ENCODE measurements around the gene TAF4.
"Not testable (repeated sequence)": the region's sequence is repeated elsewhere in the genome, so short reads cannot be mapped to it uniquely, and the experiment has no call there.

TAF4 gene

GRCh38 chr20:61997372-61997771, 68.3 kb downstream of the TAF4 start:
- no peak for DNase-seq

DNA sequence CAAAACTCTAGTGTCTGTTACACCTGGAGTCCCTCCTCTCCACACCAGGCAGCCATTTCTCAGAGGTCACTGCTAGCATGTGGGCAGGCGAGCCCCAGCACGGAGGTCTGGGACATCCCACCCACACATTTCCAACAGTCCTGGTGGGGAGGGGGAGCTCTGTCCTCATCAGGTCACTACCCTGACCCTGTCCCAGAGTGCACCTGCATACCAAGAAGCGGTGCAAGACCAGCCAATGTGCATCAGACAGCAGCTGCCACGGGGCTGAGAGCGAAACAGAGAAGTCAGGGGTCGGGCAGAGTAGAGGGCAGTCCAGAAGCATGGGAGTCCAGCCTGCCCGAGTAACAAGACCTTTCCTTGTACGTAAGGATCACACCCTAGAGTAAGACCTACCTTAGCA, 71.1 kb downstream of the TAF4 start:
- no peak for DNase-seq

DNA sequence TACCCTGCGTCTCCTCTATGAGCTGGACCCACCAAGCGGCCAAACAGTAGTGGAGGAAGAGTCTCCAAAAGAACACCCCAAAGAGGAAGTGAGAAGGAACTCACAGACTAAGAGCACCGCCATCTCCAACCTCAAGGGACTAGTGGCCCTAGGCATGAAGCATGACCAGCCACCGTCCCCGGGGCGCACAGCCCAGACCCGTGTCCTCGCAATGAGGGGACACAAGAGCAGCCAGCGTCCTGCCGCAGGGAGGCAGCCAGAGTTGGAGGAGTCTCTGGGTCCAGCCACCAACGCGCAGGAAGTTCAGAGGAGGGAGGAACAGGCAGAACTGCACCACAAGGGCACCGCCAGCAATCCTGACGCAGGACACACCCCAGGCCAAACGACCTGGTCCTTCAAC, 72.6 kb downstream of the TAF4 start:
- DNase-seq: no peak

- DNase-seq: no peak
These were observed 74.2 kb downstream of the TAF4 start for GRCh38 chr20:61991476-61991875.

GRCh38 chr20:61990484-61990883, 75.2 kb downstream of the TAF4 start:
- DNase-seq: no peak

GRCh38 chr20:61989741-61990140, 75.9 kb downstream of the TAF4 start:
- no peak for DNase-seq

- no peak for DNase-seq
These were observed 77.0 kb downstream of the TAF4 start for GRCh38 chr20:61988665-61989064.

- DNase-seq: no peak
These were observed 78.8 kb downstream of the TAF4 start for GRCh38 chr20:61986762-61987321.

GRCh38 chr20:61985096-61985495, 80.6 kb downstream of the TAF4 start:
- DNase-seq: no peak

DNA sequence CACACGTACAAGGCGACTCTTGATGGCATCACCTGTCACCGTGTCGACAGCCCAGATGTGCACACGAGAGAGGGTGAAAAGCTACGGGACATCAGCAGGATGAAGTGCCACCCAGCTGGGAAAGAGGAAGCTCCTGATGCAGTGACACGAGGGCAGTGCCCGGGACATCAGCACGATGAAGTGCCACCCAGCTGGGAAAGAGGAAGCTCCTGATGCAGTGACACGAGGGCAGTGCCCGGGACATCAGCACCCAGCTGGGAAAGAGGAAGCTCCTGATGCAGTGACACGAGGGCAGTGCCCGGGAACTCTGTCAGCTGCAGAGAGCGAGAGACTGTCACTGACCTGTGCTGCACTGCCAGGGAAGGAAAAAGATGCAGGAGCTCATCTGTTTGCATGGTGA, 81.2 kb downstream of the TAF4 start:
- not testable (repeated sequence) for DNase-seq

- no peak for DNase-seq
These were observed 81.7 kb downstream of the TAF4 start for GRCh38 chr20:61983965-61984364.

DNA sequence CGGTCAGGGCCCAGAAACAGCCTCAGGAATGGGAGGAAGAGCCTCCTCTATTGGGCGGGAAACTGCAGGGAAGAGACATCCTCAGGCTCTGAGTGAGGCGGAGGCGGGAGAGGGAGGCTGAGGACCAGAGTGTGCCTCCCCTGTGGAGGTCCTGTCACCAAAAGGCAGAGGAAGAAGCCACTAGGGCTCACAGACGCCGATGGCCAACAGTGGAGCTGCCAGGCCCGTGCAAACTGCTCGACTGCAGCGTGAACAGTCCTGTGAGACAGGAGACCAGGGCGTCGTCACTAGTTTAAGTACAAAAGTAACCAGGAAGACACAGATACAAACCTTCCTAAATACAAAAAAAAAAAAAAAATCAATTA, 82.7 kb downstream of the TAF4 start:
- no peak for DNase-seq

DNA sequence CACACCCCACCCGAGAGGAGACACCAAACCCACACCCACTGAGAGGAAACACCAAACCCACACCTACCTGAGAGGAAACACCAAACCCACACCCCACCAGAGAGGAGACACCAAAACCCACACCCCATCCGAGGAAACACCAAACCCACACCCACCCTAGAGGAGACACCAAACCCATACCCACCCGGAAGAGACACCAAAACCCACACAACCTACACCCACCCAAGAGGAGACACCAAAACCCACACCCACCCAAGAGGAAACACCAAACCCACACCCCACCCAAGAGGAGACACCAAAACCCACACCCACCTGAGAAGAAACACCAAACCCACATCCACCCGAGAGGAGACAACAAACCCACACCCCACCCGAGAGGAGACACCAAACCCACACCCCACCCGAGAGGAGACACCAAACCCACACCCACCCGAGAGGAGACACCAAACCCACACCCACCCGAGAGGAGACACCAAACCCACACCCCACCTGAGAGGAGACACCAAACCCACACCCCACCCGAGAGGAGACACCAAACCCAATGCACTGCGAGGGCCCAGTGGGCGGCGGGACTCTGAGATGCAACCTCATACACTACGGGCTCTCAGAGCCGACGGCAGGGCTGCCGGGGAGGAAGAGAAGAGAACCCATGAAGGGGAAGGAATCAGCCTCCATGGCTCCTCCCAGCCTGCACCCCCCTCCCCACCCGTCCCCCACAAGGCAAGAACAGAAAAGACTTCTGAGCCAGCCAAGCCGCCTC, 83.3 kb downstream of the TAF4 start:
- no peak for DNase-seq

- not testable (repeated sequence) for DNase-seq
These were observed 84.0 kb downstream of the TAF4 start for GRCh38 chr20:61981691-61982090.

GRCh38 chr20:61980647-61981583, 84.8 kb downstream of the TAF4 start:
- peak; percentile 16 for DNase-seq

- DNase-seq: no peak
These were observed 85.7 kb downstream of the TAF4 start for GRCh38 chr20:61979701-61980635.

DNA sequence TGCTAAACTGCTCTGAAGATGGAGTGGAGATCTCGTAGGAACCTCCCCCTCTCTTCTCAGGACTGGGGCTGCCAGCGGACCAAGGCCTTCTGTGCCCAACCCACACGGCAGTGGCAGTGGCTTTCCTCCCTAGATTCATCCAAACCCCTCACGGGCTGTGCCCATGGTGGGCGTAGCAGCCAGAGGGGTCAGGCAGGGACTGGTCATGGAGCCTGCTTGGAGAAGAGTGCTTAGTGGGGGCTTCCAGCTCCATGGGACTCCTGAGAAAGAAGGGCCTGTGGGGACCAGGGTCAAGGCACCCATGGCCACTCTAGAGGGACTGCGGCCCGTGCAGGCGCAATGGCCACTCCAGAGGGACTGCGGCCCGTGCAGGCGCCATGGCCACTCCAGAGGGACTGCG, 86.6 kb downstream of the TAF4 start:
- DNase-seq: no peak

- no peak for DNase-seq
These were observed 87.2 kb downstream of the TAF4 start for GRCh38 chr20:61978491-61978890.

DNA sequence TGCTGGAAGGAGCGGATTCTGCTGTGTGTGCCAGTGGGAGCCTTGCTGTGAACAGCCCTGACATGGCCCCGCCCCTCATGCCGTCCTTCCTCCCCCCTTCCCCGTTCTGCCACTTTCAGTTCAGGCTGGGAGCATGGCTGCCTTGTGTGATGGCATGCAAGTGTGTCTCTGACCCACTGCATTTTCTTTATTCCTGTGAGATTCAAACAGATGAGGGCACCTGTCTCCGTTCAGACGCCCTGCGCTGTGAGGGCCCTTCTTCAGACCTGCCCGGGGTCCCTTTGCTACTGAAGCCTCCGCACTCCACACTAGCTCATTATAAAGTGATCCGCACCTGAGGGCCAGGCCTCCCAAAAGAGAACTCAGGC, 88.3 kb downstream of the TAF4 start:
- no peak for DNase-seq

DNA sequence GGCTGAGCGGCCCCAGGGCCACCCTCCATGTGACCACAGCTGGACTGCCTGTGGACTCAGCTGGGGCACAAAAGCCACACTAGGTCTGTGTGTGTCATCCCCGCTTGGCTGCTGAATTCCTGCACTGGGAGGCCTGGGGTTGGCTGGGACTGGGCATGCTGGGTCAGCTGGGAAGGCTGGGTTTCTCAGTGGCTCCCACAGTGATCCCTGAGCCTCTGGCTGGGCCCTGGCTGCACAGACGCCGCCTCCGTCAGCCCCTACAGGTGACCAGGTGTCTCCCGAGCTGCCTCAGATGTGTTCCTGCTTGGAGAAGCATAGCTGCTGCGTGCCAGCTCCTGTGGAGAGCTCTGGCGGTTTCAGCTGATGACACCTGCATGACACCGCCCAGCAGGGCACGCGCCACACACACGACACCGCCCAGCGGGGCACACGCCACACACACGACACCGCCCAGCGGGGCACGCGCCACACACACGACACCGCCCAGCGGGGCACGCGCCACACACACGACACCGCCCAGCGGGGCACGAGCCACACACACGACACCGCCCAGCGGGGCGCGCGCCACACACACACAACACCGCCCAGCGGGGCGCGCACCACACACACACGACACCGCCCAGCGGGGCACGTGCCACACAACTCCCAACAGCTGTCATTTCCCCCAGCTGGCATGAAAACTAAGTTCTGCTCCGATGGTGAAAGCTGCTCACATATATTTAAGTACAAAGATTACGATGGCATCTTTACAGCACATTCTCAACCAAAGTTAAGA, 88.8 kb downstream of the TAF4 start:
- DNase-seq: no peak

GRCh38 chr20:61976263-61976643, 89.4 kb downstream of the TAF4 start:
- no peak for DNase-seq
